MM.1S (cell line): ENCODE data around the gene RSBN1.

Experiments
- EZH2 ChIP-seq: fragments of 300-600 bp; sonication (generic); optimal IDR thresholded peaks from 2 replicates; pipeline ENCODE3; 2017; ENCODE audit warnings: low read depth, mild to moderate bottlenecking, antibody characterized with exemption, low read length, mixed read lengths
- EZH2phosphoT487 ChIP-seq: fragments of 300-600 bp; sonication (generic); IDR thresholded peaks from 2 replicates; pipeline ENCODE4 v1.6.1; 2018; ENCODE audit warnings: antibody characterized with exemption, low read length
- TF ChIP-seq, protein P1 (sequence below): fragments of 300-600 bp; sonication (generic); IDR thresholded peaks from 2 replicates; pipeline ENCODE4 v1.5.1; 2016; ENCODE audit warnings: antibody characterized with exemption, low read length, mixed read lengths

DNA sequence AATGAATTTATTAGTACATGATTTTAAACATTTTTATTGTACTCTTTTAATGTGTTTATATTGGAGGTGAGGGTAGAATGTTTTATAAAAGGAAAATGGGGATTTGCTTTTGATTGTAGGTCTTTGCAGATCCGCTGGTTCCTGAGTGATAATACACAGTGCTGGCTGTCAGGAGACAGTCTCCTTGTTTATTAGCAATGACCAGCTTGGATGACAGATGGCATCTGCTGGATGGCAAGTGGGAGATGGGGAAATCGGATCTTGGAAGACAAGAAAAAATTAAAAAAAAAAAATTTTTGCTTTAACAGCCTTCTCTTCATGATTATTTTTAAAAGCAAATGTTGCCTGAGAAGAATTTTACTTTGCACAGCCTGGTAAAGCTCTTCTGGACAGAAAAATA is 48.6 kb downstream of the RSBN1 start:
- TF ChIP-seq EZH2 (no peak), EZH2phosphoT487 (no peak)
- TF ChIP-seq, protein P1, sequence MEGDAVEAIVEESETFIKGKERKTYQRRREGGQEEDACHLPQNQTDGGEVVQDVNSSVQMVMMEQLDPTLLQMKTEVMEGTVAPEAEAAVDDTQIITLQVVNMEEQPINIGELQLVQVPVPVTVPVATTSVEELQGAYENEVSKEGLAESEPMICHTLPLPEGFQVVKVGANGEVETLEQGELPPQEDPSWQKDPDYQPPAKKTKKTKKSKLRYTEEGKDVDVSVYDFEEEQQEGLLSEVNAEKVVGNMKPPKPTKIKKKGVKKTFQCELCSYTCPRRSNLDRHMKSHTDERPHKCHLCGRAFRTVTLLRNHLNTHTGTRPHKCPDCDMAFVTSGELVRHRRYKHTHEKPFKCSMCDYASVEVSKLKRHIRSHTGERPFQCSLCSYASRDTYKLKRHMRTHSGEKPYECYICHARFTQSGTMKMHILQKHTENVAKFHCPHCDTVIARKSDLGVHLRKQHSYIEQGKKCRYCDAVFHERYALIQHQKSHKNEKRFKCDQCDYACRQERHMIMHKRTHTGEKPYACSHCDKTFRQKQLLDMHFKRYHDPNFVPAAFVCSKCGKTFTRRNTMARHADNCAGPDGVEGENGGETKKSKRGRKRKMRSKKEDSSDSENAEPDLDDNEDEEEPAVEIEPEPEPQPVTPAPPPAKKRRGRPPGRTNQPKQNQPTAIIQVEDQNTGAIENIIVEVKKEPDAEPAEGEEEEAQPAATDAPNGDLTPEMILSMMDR, result no peak
